HEK293 (cell line): ENCODE results near the gene TMEM250.

ENCODE experiments used
- GFI1B ChIP-seq: fragments of 450-650 bp; formaldehyde crosslinking; IDR thresholded peaks from 2 replicates; pipeline ENCODE4 v1.5.1; 2016; ENCODE audit warnings: missing biosample characterization, missing genetic modification characterization
- GLI2 ChIP-seq: fragments of 450-650 bp; formaldehyde crosslinking; IDR thresholded peaks from 2 replicates; pipeline ENCODE4; 2017; ENCODE audit warnings: missing biosample characterization, missing genetic modification characterization, low read depth, borderline replicate concordance
- GLI4 ChIP-seq: fragments of 450-650 bp; formaldehyde crosslinking; IDR thresholded peaks from 2 replicates; pipeline ENCODE4 v1.5.1; 2016; ENCODE audit warnings: missing biosample characterization, missing genetic modification characterization
- GLIS1 ChIP-seq: fragments of 450-650 bp; formaldehyde crosslinking; IDR thresholded peaks from 2 replicates; pipeline ENCODE4 v1.5.1; 2016; ENCODE audit warnings: missing biosample characterization, missing genetic modification characterization
- KLF8 ChIP-seq: fragments of 450-650 bp; formaldehyde crosslinking; IDR thresholded peaks from 2 replicates; pipeline ENCODE4 v1.5.1; 2016; ENCODE audit warnings: missing biosample characterization, missing genetic modification characterization
- MYNN ChIP-seq: fragments of 450-650 bp; formaldehyde crosslinking; IDR thresholded peaks from 2 replicates; pipeline ENCODE4 v1.5.1; 2016; ENCODE audit warnings: missing biosample characterization, missing genetic modification characterization, borderline replicate concordance
- PRDM1 ChIP-seq: fragments of 450-650 bp; formaldehyde crosslinking; IDR thresholded peaks from 2 replicates; pipeline ENCODE4; 2016; ENCODE audit warnings: missing biosample characterization, missing genetic modification characterization
- YY1 ChIP-seq: fragments of 450-650 bp; formaldehyde crosslinking; IDR thresholded peaks from 2 replicates; pipeline ENCODE4 v1.5.1; 2018; ENCODE audit warnings: missing biosample characterization, missing genetic modification characterization
- ZBTB20 ChIP-seq: fragments of 450-650 bp; formaldehyde crosslinking; IDR thresholded peaks from 2 replicates; pipeline ENCODE4 v1.5.1; 2016; ENCODE audit warnings: missing biosample characterization, missing genetic modification characterization
- ZNF221 ChIP-seq: fragments of 450-650 bp; formaldehyde crosslinking; IDR thresholded peaks from 2 replicates; pipeline ENCODE4 v1.5.1; 2017; ENCODE audit warnings: missing biosample characterization, missing genetic modification characterization, borderline replicate concordance
- ZNF23 ChIP-seq: fragments of 450-650 bp; formaldehyde crosslinking; IDR thresholded peaks from 2 replicates; pipeline ENCODE4 v1.5.1; 2016; ENCODE audit warnings: missing biosample characterization, missing genetic modification characterization, borderline replicate concordance
- ZNF248 ChIP-seq: fragments of 450-650 bp; formaldehyde crosslinking; IDR thresholded peaks from 2 replicates; pipeline ENCODE4 v1.5.1; 2017; ENCODE audit warnings: missing biosample characterization, missing genetic modification characterization
- ZNF510 ChIP-seq: fragments of 450-650 bp; formaldehyde crosslinking; IDR thresholded peaks from 2 replicates; pipeline ENCODE4 v1.5.1; 2018; ENCODE audit warnings: mild to moderate bottlenecking, missing genetic modification characterization, missing biosample characterization; ENCODE audit not compliant: insufficient replicate concordance
- ZNF521 ChIP-seq: fragments of 450-650 bp; formaldehyde crosslinking; IDR thresholded peaks from 2 replicates; pipeline ENCODE4 v1.5.1; 2017; ENCODE audit warnings: missing biosample characterization, mild to moderate bottlenecking, missing genetic modification characterization
- ZNF529 ChIP-seq: fragments of 450-650 bp; formaldehyde crosslinking; IDR thresholded peaks from 2 replicates; pipeline ENCODE4 v1.5.1; 2017; ENCODE audit warnings: missing genetic modification characterization, missing biosample characterization; ENCODE audit not compliant: insufficient replicate concordance
- ZNF571 ChIP-seq: fragments of 450-650 bp; formaldehyde crosslinking; IDR thresholded peaks from 2 replicates; pipeline ENCODE4 v1.5.0; 2017; ENCODE audit warnings: missing biosample characterization, missing genetic modification characterization
- ZNF629 ChIP-seq: fragments of 450-650 bp; formaldehyde crosslinking; IDR thresholded peaks from 2 replicates; pipeline ENCODE4 v1.5.1; 2017; ENCODE audit warnings: missing biosample characterization, missing genetic modification characterization
- ZNF670 ChIP-seq: fragments of 450-650 bp; formaldehyde crosslinking; IDR thresholded peaks from 2 replicates; pipeline ENCODE4 v1.5.1; 2016; ENCODE audit warnings: missing biosample characterization, missing genetic modification characterization, low read depth
- ZNF677 ChIP-seq: fragments of 450-650 bp; IDR thresholded peaks from 2 replicates; pipeline ENCODE4 v1.5.0; 2018; ENCODE audit warnings: missing biosample characterization, mild to moderate bottlenecking, missing genetic modification characterization, moderate library complexity
- ZNF837 ChIP-seq: fragments of 450-650 bp; formaldehyde crosslinking; IDR thresholded peaks from 2 replicates; pipeline ENCODE4 v1.5.1; 2016; ENCODE audit warnings: missing biosample characterization, missing genetic modification characterization
- ZSCAN23 ChIP-seq: fragments of 450-650 bp; formaldehyde crosslinking; IDR thresholded peaks from 2 replicates; pipeline ENCODE4 v1.5.1; 2016; ENCODE audit warnings: missing biosample characterization, missing genetic modification characterization
- TF ChIP-seq, protein P1 (sequence below): fragments of 450-650 bp; formaldehyde crosslinking; IDR thresholded peaks from 2 replicates; pipeline ENCODE4 v1.5.1; 2016; ENCODE audit warnings: missing biosample characterization, missing genetic modification characterization, low read depth
- TF ChIP-seq, protein P2 (sequence below): fragments of 450-650 bp; IDR thresholded peaks from 2 replicates; pipeline ENCODE4 v1.5.1; 2018; ENCODE audit warnings: missing biosample characterization, missing genetic modification characterization
- TF ChIP-seq, protein P3 (sequence below): fragments of 450-650 bp; formaldehyde crosslinking; IDR thresholded peaks from 2 replicates; pipeline ENCODE4 v1.5.1; 2016; ENCODE audit warnings: missing biosample characterization, missing genetic modification characterization, borderline replicate concordance
- TF ChIP-seq, protein P4 (sequence below): fragments of 450-650 bp; formaldehyde crosslinking; IDR thresholded peaks from 2 replicates; pipeline ENCODE4 v1.5.1; 2016; ENCODE audit warnings: missing biosample characterization, missing genetic modification characterization
- TF ChIP-seq, protein P5 (sequence below): fragments of 450-650 bp; formaldehyde crosslinking; IDR thresholded peaks from 2 replicates; pipeline ENCODE4 v1.5.0; 2017; ENCODE audit warnings: missing biosample characterization, missing genetic modification characterization, borderline replicate concordance
- TF ChIP-seq, protein P6 (sequence below): fragments of 450-650 bp; formaldehyde crosslinking; IDR thresholded peaks from 2 replicates; pipeline ENCODE4 v1.5.1; 2016; ENCODE audit warnings: missing biosample characterization, missing genetic modification characterization

TMEM250 gene

DNA sequence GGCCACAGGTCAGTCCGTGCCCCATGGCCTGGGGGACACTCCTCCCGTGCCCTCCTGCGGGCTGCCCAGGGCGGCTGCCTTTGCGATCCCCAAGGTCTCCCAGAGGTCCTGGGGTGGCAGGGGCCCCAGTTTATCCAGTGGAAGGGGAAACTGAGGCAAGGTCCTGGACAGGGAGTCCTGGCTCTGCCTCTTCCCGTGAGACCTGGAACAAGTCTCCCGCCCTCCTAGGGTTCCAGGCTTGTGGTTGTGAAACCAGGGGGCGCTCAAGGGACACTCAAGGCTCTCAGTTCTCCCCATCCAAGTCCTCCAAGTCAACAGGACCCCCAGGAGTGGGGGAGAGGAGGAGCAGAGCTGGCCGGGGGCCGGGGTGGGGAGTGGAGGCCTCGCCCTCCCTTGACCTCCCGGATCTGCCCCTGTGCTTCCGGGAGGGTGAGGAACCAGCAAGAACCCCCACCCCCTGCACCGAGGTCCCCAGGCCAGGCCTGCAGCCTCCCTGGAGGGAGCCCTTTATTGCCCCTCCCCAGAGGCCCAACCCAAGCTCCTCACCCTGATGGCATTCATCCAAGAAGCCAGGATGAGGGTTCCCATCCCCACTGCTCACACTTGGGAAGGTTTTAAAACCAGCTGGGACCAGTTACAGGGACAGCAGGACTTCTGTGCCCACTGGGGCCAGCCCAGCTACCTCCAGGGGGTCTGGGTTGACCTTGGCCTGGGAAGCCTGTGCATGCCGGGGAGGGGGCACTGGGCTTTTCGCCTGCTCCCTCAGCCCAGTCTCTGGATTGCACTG is 24.7 kb upstream of the TMEM250 start (continued):
- TF ChIP-seq GLI2 (tag by site-specific recombination): no peak
- no peak for TF ChIP-seq ZNF23
- TF ChIP-seq ZNF629: no peak
- TF ChIP-seq, protein P1, sequence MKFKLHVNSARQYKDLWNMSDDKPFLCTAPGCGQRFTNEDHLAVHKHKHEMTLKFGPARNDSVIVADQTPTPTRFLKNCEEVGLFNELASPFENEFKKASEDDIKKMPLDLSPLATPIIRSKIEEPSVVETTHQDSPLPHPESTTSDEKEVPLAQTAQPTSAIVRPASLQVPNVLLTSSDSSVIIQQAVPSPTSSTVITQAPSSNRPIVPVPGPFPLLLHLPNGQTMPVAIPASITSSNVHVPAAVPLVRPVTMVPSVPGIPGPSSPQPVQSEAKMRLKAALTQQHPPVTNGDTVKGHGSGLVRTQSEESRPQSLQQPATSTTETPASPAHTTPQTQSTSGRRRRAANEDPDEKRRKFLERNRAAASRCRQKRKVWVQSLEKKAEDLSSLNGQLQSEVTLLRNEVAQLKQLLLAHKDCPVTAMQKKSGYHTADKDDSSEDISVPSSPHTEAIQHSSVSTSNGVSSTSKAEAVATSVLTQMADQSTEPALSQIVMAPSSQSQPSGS (tag by site-specific recombination): no peak
- peak; percentile 100 for TF ChIP-seq GLIS1 (tag by site-specific recombination)
- TF ChIP-seq, protein P2, sequence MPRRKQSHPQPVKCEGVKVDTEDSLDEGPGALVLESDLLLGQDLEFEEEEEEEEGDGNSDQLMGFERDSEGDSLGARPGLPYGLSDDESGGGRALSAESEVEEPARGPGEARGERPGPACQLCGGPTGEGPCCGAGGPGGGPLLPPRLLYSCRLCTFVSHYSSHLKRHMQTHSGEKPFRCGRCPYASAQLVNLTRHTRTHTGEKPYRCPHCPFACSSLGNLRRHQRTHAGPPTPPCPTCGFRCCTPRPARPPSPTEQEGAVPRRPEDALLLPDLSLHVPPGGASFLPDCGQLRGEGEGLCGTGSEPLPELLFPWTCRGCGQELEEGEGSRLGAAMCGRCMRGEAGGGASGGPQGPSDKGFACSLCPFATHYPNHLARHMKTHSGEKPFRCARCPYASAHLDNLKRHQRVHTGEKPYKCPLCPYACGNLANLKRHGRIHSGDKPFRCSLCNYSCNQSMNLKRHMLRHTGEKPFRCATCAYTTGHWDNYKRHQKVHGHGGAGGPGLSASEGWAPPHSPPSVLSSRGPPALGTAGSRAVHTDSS: no peak
- no peak for TF ChIP-seq ZNF521 (tag by site-specific recombination)
- no peak for TF ChIP-seq ZNF510 (tag by site-specific recombination)
- TF ChIP-seq, protein P3, sequence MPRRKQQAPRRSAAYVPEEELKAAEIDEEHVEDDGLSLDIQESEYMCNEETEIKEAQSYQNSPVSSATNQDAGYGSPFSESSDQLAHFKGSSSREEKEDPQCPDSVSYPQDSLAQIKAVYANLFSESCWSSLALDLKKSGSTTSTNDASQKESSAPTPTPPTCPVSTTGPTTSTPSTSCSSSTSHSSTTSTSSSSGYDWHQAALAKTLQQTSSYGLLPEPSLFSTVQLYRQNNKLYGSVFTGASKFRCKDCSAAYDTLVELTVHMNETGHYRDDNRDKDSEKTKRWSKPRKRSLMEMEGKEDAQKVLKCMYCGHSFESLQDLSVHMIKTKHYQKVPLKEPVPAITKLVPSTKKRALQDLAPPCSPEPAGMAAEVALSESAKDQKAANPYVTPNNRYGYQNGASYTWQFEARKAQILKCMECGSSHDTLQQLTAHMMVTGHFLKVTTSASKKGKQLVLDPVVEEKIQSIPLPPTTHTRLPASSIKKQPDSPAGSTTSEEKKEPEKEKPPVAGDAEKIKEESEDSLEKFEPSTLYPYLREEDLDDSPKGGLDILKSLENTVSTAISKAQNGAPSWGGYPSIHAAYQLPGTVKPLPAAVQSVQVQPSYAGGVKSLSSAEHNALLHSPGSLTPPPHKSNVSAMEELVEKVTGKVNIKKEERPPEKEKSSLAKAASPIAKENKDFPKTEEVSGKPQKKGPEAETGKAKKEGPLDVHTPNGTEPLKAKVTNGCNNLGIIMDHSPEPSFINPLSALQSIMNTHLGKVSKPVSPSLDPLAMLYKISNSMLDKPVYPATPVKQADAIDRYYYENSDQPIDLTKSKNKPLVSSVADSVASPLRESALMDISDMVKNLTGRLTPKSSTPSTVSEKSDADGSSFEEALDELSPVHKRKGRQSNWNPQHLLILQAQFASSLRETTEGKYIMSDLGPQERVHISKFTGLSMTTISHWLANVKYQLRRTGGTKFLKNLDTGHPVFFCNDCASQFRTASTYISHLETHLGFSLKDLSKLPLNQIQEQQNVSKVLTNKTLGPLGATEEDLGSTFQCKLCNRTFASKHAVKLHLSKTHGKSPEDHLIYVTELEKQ (tag by site-specific recombination): no peak
- TF ChIP-seq ZNF677 (tag by site-specific recombination): no peak
- TF ChIP-seq, protein P4, sequence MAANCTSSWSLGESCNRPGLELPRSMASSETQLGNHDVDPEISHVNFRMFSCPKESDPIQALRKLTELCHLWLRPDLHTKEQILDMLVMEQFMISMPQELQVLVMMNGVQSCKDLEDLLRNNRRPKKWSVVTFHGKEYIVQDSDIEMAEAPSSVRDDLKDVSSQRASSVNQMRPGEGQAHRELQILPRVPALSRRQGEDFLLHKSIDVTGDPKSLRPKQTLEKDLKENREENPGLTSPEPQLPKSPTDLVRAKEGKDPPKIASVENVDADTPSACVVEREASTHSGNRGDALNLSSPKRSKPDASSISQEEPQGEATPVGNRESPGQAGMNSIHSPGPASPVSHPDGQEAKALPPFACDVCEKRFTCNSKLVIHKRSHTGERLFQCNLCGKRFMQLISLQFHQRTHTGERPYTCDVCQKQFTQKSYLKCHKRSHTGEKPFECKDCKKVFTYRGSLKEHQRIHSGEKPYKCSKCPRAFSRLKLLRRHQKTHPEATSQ (tag by site-specific recombination): no peak
- no peak for TF ChIP-seq GLI4
- no peak for TF ChIP-seq MYNN (tag by site-specific recombination)
- no peak for TF ChIP-seq ZNF221
- TF ChIP-seq ZBTB20: no peak
- no peak for TF ChIP-seq GFI1B (tag by site-specific recombination)
- no peak for TF ChIP-seq ZSCAN23 (tag by site-specific recombination)
- no peak for TF ChIP-seq YY1 (tag by site-specific recombination)
- TF ChIP-seq, protein P5, sequence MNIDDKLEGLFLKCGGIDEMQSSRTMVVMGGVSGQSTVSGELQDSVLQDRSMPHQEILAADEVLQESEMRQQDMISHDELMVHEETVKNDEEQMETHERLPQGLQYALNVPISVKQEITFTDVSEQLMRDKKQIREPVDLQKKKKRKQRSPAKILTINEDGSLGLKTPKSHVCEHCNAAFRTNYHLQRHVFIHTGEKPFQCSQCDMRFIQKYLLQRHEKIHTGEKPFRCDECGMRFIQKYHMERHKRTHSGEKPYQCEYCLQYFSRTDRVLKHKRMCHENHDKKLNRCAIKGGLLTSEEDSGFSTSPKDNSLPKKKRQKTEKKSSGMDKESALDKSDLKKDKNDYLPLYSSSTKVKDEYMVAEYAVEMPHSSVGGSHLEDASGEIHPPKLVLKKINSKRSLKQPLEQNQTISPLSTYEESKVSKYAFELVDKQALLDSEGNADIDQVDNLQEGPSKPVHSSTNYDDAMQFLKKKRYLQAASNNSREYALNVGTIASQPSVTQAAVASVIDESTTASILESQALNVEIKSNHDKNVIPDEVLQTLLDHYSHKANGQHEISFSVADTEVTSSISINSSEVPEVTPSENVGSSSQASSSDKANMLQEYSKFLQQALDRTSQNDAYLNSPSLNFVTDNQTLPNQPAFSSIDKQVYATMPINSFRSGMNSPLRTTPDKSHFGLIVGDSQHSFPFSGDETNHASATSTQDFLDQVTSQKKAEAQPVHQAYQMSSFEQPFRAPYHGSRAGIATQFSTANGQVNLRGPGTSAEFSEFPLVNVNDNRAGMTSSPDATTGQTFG (tag by site-specific recombination): no peak
- TF ChIP-seq PRDM1 (tag by site-specific recombination): no peak
- TF ChIP-seq ZNF248 (tag by site-specific recombination): no peak
- TF ChIP-seq KLF8 (tag by site-specific recombination): no peak
- TF ChIP-seq ZNF670: no peak
- no peak for TF ChIP-seq ZNF571
- TF ChIP-seq ZNF837 (tag by site-specific recombination): no peak
- TF ChIP-seq ZNF529 (tag by site-specific recombination): no peak
- TF ChIP-seq, protein P6, sequence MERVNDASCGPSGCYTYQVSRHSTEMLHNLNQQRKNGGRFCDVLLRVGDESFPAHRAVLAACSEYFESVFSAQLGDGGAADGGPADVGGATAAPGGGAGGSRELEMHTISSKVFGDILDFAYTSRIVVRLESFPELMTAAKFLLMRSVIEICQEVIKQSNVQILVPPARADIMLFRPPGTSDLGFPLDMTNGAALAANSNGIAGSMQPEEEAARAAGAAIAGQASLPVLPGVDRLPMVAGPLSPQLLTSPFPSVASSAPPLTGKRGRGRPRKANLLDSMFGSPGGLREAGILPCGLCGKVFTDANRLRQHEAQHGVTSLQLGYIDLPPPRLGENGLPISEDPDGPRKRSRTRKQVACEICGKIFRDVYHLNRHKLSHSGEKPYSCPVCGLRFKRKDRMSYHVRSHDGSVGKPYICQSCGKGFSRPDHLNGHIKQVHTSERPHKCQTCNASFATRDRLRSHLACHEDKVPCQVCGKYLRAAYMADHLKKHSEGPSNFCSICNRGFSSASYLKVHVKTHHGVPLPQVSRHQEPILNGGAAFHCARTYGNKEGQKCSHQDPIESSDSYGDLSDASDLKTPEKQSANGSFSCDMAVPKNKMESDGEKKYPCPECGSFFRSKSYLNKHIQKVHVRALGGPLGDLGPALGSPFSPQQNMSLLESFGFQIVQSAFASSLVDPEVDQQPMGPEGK (tag by site-specific recombination): peak; percentile 48; the same call in 1 of the 2 replicates
